ENCODE data around the gene USP32. TPM values are rescaled to one million over a fixed set of nuclear protein-coding genes. Genes with fewer than 3 reads are reported as not detected.

Gene USP32
- polyA plus RNA-seq, 1 experiment: 23.8 TPM

- DNase-seq (ENCODE audit: low read depth): peak; percentile 32
- Histone ChIP-seq H3K27me3 (ENCODE audit: control insufficient read depth, insufficient read depth, low read length) (no peaks in the 10 kb centered on the region), H3K4me3 (ENCODE audit: low read depth, low read length) (no peak overlapping the region), H3K36me3 (ENCODE audit: control insufficient read depth, insufficient read depth, low read length) (no peaks in the 10 kb centered on the region)
- no peak for TF ChIP-seq CTCF (IDR thresholded peaks at IDR 0.05; ENCODE audit: insufficient read depth, low read depth, low read length)
- CTCF ChIA-PET: interaction anchor here (0.9 to 1.5 kb wide), 3 partner anchors 13 to 21 kb away, joined by 3 to 4 read pairs (median 4); no protein-coding TSS in a partner anchor
- POLR2A ChIA-PET: interaction anchor here (0.6 kb wide), 1 partner anchor 134 kb away, joined by 3 read pairs; no protein-coding TSS in a partner anchor
These were observed 19.0 kb downstream of the USP32 start for GRCh38 chr17:60372790-60373483.

GRCh38 chr17:60371818-60372510, 20.0 kb downstream of the USP32 start:
- POLR2A ChIA-PET: no interaction called here
- Histone ChIP-seq H3K4me3 (ENCODE audit: low read depth, low read length) (no peak overlapping the region), H3K27me3 (ENCODE audit: control insufficient read depth, insufficient read depth, low read length) (no peaks in the 10 kb centered on the region), H3K36me3 (ENCODE audit: control insufficient read depth, insufficient read depth, low read length) (no peaks in the 10 kb centered on the region)
- DNase-seq (ENCODE audit: low read depth): no peak
- TF ChIP-seq CTCF (IDR thresholded peaks at IDR 0.05; ENCODE audit: insufficient read depth, low read depth, low read length): no peak
- CTCF ChIA-PET: interaction anchor here (0.9 kb wide), 1 partner anchor 15 kb away, joined by 4 read pairs; no protein-coding TSS in a partner anchor

- ChIA-PET CTCF (no interaction called here), POLR2A (no interaction called here)
- Histone ChIP-seq H3K27me3 (ENCODE audit: control insufficient read depth, insufficient read depth, low read length) (no peaks in the 10 kb centered on the region), H3K4me3 (ENCODE audit: low read depth, low read length) (no peak overlapping the region), H3K36me3 (ENCODE audit: control insufficient read depth, insufficient read depth, low read length) (no peaks in the 10 kb centered on the region)
- DNase-seq (ENCODE audit: low read depth): no peak
- TF ChIP-seq CTCF (IDR thresholded peaks at IDR 0.05; ENCODE audit: insufficient read depth, low read depth, low read length): no peak
These were observed 20.5 kb downstream of the USP32 start for GRCh38 chr17:60371416-60371815.

- no peak for TF ChIP-seq CTCF (IDR thresholded peaks at IDR 0.05; ENCODE audit: insufficient read depth, low read depth, low read length)
- CTCF ChIA-PET: no interaction called here
- no peak for DNase-seq (ENCODE audit: low read depth)
- H3K27me3 ChIP-seq (ENCODE audit: control insufficient read depth, insufficient read depth, low read length): no peaks in the 10 kb centered on the region
- H3K36me3 ChIP-seq (ENCODE audit: control insufficient read depth, insufficient read depth, low read length): no peaks in the 10 kb centered on the region
- POLR2A ChIA-PET: no interaction called here
- H3K4me3 ChIP-seq (ENCODE audit: low read depth, low read length): no peak overlapping the region
These were observed 22.2 kb downstream of the USP32 start for GRCh38 chr17:60369727-60370126.

GRCh38 chr17:60363700-60364405, 28.1 kb downstream of the USP32 start:
- DNase-seq (ENCODE audit: low read depth): no peak
- no peak for TF ChIP-seq CTCF (IDR thresholded peaks at IDR 0.05; ENCODE audit: insufficient read depth, low read depth, low read length)
- no peaks in the 10 kb centered on the region for H3K27me3 ChIP-seq (ENCODE audit: control insufficient read depth, insufficient read depth, low read length)
- no peaks in the 10 kb centered on the region for H3K36me3 ChIP-seq (ENCODE audit: control insufficient read depth, insufficient read depth, low read length)
- ChIA-PET POLR2A (no interaction called here), CTCF (no interaction called here)
- no peak overlapping the region for H3K4me3 ChIP-seq (ENCODE audit: low read depth, low read length)
